Measurements from ENCODE around the gene OPCML. TPM values are rescaled to one million over a fixed set of nuclear protein-coding genes. Genes with fewer than 3 reads are reported as not detected.

The OPCML gene
- total RNA-seq, 1 donor from 2014 or later = 4.6 TPM

DNA sequence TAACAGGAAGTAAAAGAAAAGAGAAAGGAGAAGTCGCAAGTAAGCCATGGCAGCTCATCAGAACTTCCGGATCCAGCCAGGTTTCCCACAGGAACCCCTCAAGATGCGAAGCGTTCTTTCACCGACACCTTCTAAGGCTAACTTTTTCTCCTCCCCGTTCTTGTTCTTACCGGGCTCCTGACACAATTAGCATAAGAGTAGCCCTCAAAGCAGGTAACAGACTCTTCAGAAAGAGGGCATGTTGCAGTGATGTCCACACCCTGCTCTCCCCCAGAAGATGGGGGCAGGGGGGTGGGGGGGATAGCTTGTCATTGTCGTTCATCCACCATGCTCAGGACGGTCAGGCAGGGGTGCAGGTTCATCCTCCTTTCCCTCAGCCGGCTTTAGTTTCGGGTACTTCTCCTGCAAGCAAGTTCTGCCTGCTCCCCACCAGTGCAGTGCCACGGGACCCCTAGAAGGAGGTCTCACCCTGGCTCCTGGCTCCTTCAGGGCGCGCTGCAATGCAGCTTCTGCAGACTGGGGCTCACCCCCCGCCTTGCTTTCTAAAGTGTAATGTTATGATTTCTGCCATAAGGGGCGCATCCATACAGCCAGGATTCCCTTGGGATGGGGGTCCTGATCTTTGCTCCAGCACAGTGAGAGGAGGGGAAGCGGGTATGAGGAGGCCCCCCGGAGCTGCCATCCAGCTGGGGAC is 2.3 kb downstream of the OPCML start:
- no peak for DNase-seq (ENCODE audit: extremely low spot score, unreplicated experiment)

DNA sequence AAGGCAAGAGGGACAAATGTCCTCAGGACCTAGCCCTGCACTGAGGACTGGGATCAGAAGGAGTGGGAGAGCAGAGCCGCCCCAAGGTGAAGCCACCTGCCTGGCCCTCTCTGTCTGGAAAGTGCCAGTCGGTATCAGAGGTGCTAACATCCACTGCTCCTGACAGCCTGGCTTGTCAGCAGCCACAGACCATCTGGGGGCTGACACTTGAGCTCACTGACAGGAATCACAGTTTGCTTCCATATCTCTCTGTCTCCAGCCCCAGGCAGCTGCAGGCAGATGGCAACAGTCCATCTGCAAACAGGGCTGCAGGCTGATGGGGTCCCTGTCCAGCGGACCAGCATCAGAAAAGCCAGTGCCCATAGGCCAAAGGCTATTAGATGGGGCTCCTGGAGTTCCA is 5.5 kb downstream of the OPCML start:
- Mint-ChIP-seq H3K4me1 (ENCODE audit: unreplicated experiment) (peaks cover 6% of the 10 kb centered on the region), H3K27me3 (peaks cover 52% of the 10 kb centered on the region), H3K4me3 (no peak overlapping the region), H3K36me3 (no peaks in the 10 kb centered on the region), H3K9me3 (no peaks in the 10 kb centered on the region), H3K27ac (no peak overlapping the region)
- DNase-seq (ENCODE audit: extremely low spot score, unreplicated experiment) = no peak
- no peak for TF ChIP-seq CTCF (conservative IDR thresholded peaks at IDR 0.05)

More for the DNA sequence above, 2.3 kb downstream of the OPCML start:
- H3K27me3 Mint-ChIP-seq = peaks cover 81% of the 10 kb centered on the region
- H3K27ac Mint-ChIP-seq = no peak overlapping the region
- no peaks in the 10 kb centered on the region for H3K9me3 Mint-ChIP-seq
- peaks cover 17% of the 10 kb centered on the region for H3K4me1 Mint-ChIP-seq (ENCODE audit: unreplicated experiment)
- TF ChIP-seq CTCF (conservative IDR thresholded peaks at IDR 0.05) = no peak
- no peak overlapping the region for H3K4me3 Mint-ChIP-seq
- H3K36me3 Mint-ChIP-seq = no peaks in the 10 kb centered on the region

DNA sequence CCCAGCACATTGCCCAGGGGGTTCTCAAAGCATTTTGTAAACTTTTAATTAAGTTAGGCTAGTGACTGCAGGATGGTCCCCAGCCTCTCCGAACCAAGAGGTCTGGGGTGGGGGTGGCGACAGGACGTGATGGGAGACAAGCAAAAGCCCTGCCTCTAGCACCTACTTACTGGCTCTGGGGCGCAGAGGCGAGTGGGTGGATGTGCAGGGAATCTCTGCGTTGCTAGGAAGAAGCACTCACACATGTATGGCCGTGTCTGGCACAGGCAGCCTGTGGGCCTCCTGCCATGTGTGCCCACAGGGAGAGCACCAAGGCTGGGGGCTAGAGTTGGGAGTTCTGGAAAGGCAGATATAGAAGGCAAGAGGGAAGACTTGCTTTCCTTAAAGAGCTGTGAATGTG is 6.3 kb downstream of the OPCML start:
- no peak for DNase-seq (ENCODE audit: extremely low spot score, unreplicated experiment)
- no peak for TF ChIP-seq CTCF (conservative IDR thresholded peaks at IDR 0.05)
- Mint-ChIP-seq H3K36me3 (no peaks in the 10 kb centered on the region), H3K27me3 (peaks cover 44% of the 10 kb centered on the region), H3K4me3 (no peak overlapping the region), H3K9me3 (no peaks in the 10 kb centered on the region), H3K27ac (no peak overlapping the region), H3K4me1 (ENCODE audit: unreplicated experiment) (peaks cover 2% of the 10 kb centered on the region)

DNA sequence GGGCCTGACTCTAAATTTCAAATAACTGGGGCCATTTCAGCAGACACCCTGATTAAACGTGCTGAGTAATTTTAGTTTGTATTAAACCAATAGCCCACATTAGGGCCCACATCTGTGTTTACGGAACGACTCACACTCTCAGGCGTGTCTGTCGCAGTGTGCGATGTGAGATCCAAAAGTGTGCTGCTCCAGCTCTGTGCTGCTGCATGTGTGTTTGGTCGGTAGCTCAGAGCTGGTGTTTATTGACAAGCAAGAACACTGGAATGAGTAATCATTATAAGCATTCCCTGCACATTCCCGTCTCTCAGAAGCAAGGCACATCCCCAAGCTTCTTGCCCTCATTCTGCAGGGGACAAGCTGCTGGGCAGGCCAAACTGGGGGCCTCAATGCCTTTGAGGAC is 7.8 kb downstream of the OPCML start:
- Mint-ChIP-seq H3K4me3 (no peak overlapping the region), H3K27me3 (peaks cover 31% of the 10 kb centered on the region), H3K9me3 (no peaks in the 10 kb centered on the region), H3K36me3 (no peaks in the 10 kb centered on the region), H3K4me1 (ENCODE audit: unreplicated experiment) (peaks cover 2% of the 10 kb centered on the region), H3K27ac (no peak overlapping the region)
- no peak for TF ChIP-seq CTCF (conservative IDR thresholded peaks at IDR 0.05)
- DNase-seq (ENCODE audit: extremely low spot score, unreplicated experiment) = no peak

DNA sequence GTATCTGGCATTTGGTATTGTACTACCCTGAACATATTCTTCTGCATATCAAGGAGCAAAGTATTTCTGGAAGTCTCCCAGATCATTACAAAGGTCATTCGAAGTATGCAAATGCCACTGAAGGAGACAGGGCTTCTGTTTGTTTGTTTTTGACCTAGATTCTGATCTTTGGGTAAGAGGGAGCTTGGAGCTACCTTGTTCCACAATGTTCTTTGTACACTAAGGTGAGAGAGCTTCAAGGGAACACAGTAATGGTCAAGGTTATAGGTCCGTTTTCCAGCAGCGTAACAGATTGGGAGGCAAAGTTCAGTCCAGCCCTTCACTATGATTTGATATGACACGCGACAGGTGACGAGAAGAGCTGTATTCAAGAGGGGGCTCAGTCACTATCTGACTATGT is 10.0 kb downstream of the OPCML start:
- Mint-ChIP-seq H3K36me3 (no peaks in the 10 kb centered on the region), H3K27me3 (peaks cover 14% of the 10 kb centered on the region), H3K9me3 (no peaks in the 10 kb centered on the region), H3K27ac (no peak overlapping the region), H3K4me1 (ENCODE audit: unreplicated experiment) (peaks cover 3% of the 10 kb centered on the region), H3K4me3 (no peak overlapping the region)
- no peak for DNase-seq (ENCODE audit: extremely low spot score, unreplicated experiment)
- TF ChIP-seq CTCF (conservative IDR thresholded peaks at IDR 0.05) = no peak

Data from type B pancreatic cell (in vitro differentiated cells).